Panc1 (cell line): ENCODE measurements around the gene LMAN1L.

Experiments used
- POLR2AphosphoS5 ChIP-seq: IDR thresholded peaks from 2 replicates; pipeline ENCODE4 v1.6.1; 2012; ENCODE audit warnings: mild to moderate bottlenecking, low read depth, low read length, moderate library complexity
- REST ChIP-seq, 2 experiments: IDR thresholded peaks; 2 replicates each; pipeline ENCODE4 v1.6.1; 2011 to 2012; ENCODE audit warnings: low read depth in 2 of 2, control low read depth in 1 of 2, low read length in 1 of 2, mild to moderate bottlenecking in 1 of 2, moderate library complexity in 1 of 2; ENCODE audit not compliant: insufficient read depth in 1 of 2
- SIN3A ChIP-seq: IDR thresholded peaks from 2 replicates; pipeline ENCODE4 v1.6.1; 2012; ENCODE audit warnings: low read depth, mild to moderate bottlenecking, low read length, moderate library complexity, borderline replicate concordance; ENCODE audit not compliant: insufficient read depth
- TCF7L2 ChIP-seq: IDR thresholded peaks from 2 replicates; pipeline ENCODE4 v1.6.1; 2011; ENCODE audit warnings: mild to moderate bottlenecking, low read depth, low read length, inconsistent platforms
- TF ChIP-seq, protein P1 (sequence below): fragments of 450-650 bp; IDR thresholded peaks from 2 replicates; pipeline ENCODE4 v1.5.1; 2017; ENCODE audit warnings: mild to moderate bottlenecking

DNA sequence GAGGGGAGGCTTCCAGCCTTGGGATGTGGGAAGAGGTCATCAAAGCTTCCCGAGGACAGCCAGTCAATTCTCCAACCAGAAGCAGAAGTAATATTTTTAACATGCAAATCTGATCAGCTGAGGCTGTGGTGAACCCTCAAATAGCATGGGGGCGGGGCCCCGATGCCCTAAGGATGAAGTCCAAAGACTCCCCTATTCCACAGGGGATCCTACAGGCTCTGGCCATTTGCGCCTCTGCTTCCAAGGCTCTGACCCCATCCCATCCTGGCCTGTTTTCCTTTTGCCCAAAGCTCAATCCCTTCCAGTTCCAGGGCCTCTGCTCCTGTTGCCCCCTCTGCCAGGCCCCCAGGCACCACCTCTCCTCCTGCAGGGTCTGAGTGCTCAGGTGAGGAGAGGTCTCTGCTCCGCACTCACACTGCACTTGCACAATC is 37.5 kb upstream of the LMAN1L start:
- TF ChIP-seq, protein P1, sequence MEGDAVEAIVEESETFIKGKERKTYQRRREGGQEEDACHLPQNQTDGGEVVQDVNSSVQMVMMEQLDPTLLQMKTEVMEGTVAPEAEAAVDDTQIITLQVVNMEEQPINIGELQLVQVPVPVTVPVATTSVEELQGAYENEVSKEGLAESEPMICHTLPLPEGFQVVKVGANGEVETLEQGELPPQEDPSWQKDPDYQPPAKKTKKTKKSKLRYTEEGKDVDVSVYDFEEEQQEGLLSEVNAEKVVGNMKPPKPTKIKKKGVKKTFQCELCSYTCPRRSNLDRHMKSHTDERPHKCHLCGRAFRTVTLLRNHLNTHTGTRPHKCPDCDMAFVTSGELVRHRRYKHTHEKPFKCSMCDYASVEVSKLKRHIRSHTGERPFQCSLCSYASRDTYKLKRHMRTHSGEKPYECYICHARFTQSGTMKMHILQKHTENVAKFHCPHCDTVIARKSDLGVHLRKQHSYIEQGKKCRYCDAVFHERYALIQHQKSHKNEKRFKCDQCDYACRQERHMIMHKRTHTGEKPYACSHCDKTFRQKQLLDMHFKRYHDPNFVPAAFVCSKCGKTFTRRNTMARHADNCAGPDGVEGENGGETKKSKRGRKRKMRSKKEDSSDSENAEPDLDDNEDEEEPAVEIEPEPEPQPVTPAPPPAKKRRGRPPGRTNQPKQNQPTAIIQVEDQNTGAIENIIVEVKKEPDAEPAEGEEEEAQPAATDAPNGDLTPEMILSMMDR = no peak
- TF ChIP-seq POLR2AphosphoS5 = no peak
- TF ChIP-seq SIN3A = no peak
- no peak for TF ChIP-seq REST (IDR thresholded peaks at IDR 0.05; ENCODE audit: insufficient read depth in 1 of 2, low read depth in 2 of 2, low read length in 1 of 2)
- no peak for TF ChIP-seq TCF7L2
